Keratinocyte (primary cell): ENCODE data around the gene L3MBTL4. TPM values are rescaled to one million over a fixed set of nuclear protein-coding genes. Genes with fewer than 3 reads are reported as not detected.

Experiments used
- DNase-seq: peaks from one replicate; pipeline ENCODE4 v3.0.0-alpha.2; 2011; ENCODE audit warnings: low read depth, missing footprints, low spot score
- FAIRE-seq: peaks from 2 replicates; lab custom pipeline; 2011; peaks lifted over from hg19 to GRCh38; lab: Jason Lieb, UNC
- H2AFZ ChIP-seq: 2 replicates; pipeline ENCODE4 v1.6.0; 2012; ENCODE audit warnings: low read length, control low read depth, inconsistent platforms; ENCODE audit not compliant: control insufficient read depth
- H3K27ac ChIP-seq: 2 replicates; pipeline ENCODE4 v1.5.1; 2011; ENCODE audit warnings: low read length; ENCODE audit not compliant: control insufficient read depth, insufficient read depth
- H3K27me3 ChIP-seq: 3 replicates; pipeline ENCODE4 v1.6.0; 2011; ENCODE audit warnings: low read length; ENCODE audit not compliant: control insufficient read depth, insufficient read depth; ENCODE audit errors: extremely low read depth
- H3K36me3 ChIP-seq, 2 experiments: 2 replicates in 1 of 2; 3 replicates in 1 of 2; pipeline ENCODE4 v1.5.1; 2011; ENCODE audit warnings: low read length in 2 of 2, mild to moderate bottlenecking in 1 of 2; ENCODE audit not compliant: control insufficient read depth in 2 of 2, insufficient read depth in 2 of 2; ENCODE audit errors: extremely low read depth in 1 of 2
- H3K4me1 ChIP-seq: 3 replicates; pipeline ENCODE4 v1.5.1; 2011; ENCODE audit warnings: low read length; ENCODE audit not compliant: control insufficient read depth, insufficient read depth; ENCODE audit errors: extremely low read depth
- H3K4me2 ChIP-seq: 3 replicates; pipeline ENCODE4 v1.6.0; 2011; ENCODE audit warnings: low read depth, low read length; ENCODE audit not compliant: control insufficient read depth, insufficient read depth; ENCODE audit errors: extremely low read depth
- H3K4me3 ChIP-seq, 3 experiments: fragments of 200-600 bp in 1 of 3; sonication (generic) in 1 of 3; 2 replicates in 2 of 3; 3 replicates in 1 of 3; pipeline ENCODE4 v1.5.1; 2011 to 2016; ENCODE audit warnings: low read length in 3 of 3, mild to moderate bottlenecking in 3 of 3, control low read depth in 2 of 3, inconsistent platforms in 1 of 3, low read depth in 1 of 3, mixed read lengths in 1 of 3, mixed run types in 1 of 3, moderate library complexity in 1 of 3; ENCODE audit not compliant: control insufficient read depth in 2 of 3, insufficient read depth in 2 of 3; ENCODE audit errors: extremely low read depth in 1 of 3
- H3K79me2 ChIP-seq: 2 replicates; pipeline ENCODE4 v1.6.0; 2012; ENCODE audit warnings: low read length; ENCODE audit not compliant: control insufficient read depth, insufficient read depth
- H3K9ac ChIP-seq: 3 replicates; pipeline ENCODE4 v1.6.0; 2011; ENCODE audit warnings: low read length; ENCODE audit not compliant: control insufficient read depth, insufficient read depth; ENCODE audit errors: extremely low read depth
- H3K9me1 ChIP-seq: 3 replicates; pipeline ENCODE4 v1.6.0; 2011; ENCODE audit warnings: low read length; ENCODE audit not compliant: control insufficient read depth, insufficient read depth; ENCODE audit errors: extremely low read depth
- H3K9me3 ChIP-seq: 2 replicates; pipeline ENCODE4 v1.5.1; 2012; ENCODE audit warnings: low read depth, low read length; ENCODE audit not compliant: control insufficient read depth
- H4K20me1 ChIP-seq: 3 replicates; pipeline ENCODE4 v1.6.0; 2011; ENCODE audit warnings: low read length; ENCODE audit not compliant: control insufficient read depth, insufficient read depth; ENCODE audit errors: extremely low read depth
- EZH2 ChIP-seq: IDR thresholded peaks from one replicate; pipeline ENCODE4 v1.6.1; 2012; ENCODE audit warnings: inconsistent platforms, mild to moderate bottlenecking, low read length, moderate library complexity
- dilution Hi-C: fragments of 300-500 bp; cut with MboI; formaldehyde crosslinking; loops from one replicate; pipeline ENCODE4 v1.7.0; 2020; ENCODE audit warnings: low sequenced_read_pairs; ENCODE audit not compliant: extremely low pct_ligation_motif_present
- polyA plus RNA-seq, 5 experiments: library from polyadenylated mRNA; depleted of rRNA in 3 of 5; stranded (reverse) in 3 of 5; stranded (forward) in 1 of 5; unstranded in 1 of 5; fragments of >200 nt; gene quantifications; 1 replicate in 1 of 5; 2 replicates in 3 of 5; 3 replicates in 1 of 5; pipeline versions ENCODE4 v1.2.1 to v1.2.3, GENCODE V29; 2011 to 2012; ENCODE audit warnings: missing spikeins in 2 of 5, low read depth in 1 of 5, low replicate concordance in 1 of 5
- TF ChIP-seq, protein P1 (sequence below), 3 experiments: IDR thresholded peaks in 1 of 3; conservative IDR thresholded peaks in 1 of 3; optimal IDR thresholded peaks in 1 of 3; 2 replicates in 2 of 3; 3 replicates in 1 of 3; pipeline versions ENCODE3 to v1.5.1; 2011; ENCODE audit warnings: low read length in 3 of 3, mild to moderate bottlenecking in 3 of 3, moderate library complexity in 2 of 3, control low read depth in 1 of 3, inconsistent platforms in 1 of 3; ENCODE audit not compliant: insufficient read depth in 2 of 3; ENCODE audit errors: extremely low read depth in 1 of 3

L3MBTL4 gene
- polyA plus RNA-seq, 1 donor (not counting 4 experiments of a cell fraction or from before 2014, with no cell fraction given): 0.17 TPM

- H2AFZ ChIP-seq: no peak overlapping the region
- dilution Hi-C loops: no loop called here
- H3K4me2 ChIP-seq: no peak overlapping the region
- H3K36me3 ChIP-seq: no peaks in the 10 kb centered on the region
- TF ChIP-seq EZH2: no peak
- TF ChIP-seq, protein P1, sequence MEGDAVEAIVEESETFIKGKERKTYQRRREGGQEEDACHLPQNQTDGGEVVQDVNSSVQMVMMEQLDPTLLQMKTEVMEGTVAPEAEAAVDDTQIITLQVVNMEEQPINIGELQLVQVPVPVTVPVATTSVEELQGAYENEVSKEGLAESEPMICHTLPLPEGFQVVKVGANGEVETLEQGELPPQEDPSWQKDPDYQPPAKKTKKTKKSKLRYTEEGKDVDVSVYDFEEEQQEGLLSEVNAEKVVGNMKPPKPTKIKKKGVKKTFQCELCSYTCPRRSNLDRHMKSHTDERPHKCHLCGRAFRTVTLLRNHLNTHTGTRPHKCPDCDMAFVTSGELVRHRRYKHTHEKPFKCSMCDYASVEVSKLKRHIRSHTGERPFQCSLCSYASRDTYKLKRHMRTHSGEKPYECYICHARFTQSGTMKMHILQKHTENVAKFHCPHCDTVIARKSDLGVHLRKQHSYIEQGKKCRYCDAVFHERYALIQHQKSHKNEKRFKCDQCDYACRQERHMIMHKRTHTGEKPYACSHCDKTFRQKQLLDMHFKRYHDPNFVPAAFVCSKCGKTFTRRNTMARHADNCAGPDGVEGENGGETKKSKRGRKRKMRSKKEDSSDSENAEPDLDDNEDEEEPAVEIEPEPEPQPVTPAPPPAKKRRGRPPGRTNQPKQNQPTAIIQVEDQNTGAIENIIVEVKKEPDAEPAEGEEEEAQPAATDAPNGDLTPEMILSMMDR (optimal IDR thresholded peaks at IDR 0.05 in 1 of 3, IDR thresholded peaks at IDR 0.05 in 1 of 3, conservative IDR thresholded peaks at IDR 0.05 in 1 of 3; ENCODE audit: extremely low read depth in 1 of 3, insufficient read depth in 2 of 3, low read length in 3 of 3): no peak
- H3K4me3 ChIP-seq: no peak overlapping the region
- H3K9me1 ChIP-seq: no peaks in the 10 kb centered on the region
- no peak overlapping the region for H3K27ac ChIP-seq
- no peak overlapping the region for H3K9ac ChIP-seq
- no peak for DNase-seq
- H3K79me2 ChIP-seq: no peaks in the 10 kb centered on the region
- no peaks in the 10 kb centered on the region for H3K27me3 ChIP-seq
- FAIRE-seq: no peak
- no peaks in the 10 kb centered on the region for H4K20me1 ChIP-seq
- no peaks in the 10 kb centered on the region for H3K4me1 ChIP-seq
- H3K9me3 ChIP-seq: no peaks in the 10 kb centered on the region
These were observed 49.3 kb downstream of the L3MBTL4 start for GRCh38 chr18:6365385-6365784.

GRCh38 chr18:6363216-6363615 lies 51.5 kb downstream of the L3MBTL4 start:
- Histone ChIP-seq H3K27ac (no peak overlapping the region), H3K27me3 (no peaks in the 10 kb centered on the region), H3K9me3 (no peaks in the 10 kb centered on the region), H3K36me3 (no peaks in the 10 kb centered on the region), H3K9ac (no peak overlapping the region), H3K4me2 (no peak overlapping the region), H3K79me2 (no peaks in the 10 kb centered on the region), H3K4me1 (no peaks in the 10 kb centered on the region), H4K20me1 (no peaks in the 10 kb centered on the region), H3K9me1 (no peaks in the 10 kb centered on the region), H3K4me3 (no peak overlapping the region), H2AFZ (no peak overlapping the region)
- DNase-seq (no peak), FAIRE-seq (no peak)
- dilution Hi-C loops: no loop called here
- TF ChIP-seq, protein P1 (optimal IDR thresholded peaks at IDR 0.05 in 1 of 3, IDR thresholded peaks at IDR 0.05 in 1 of 3, conservative IDR thresholded peaks at IDR 0.05 in 1 of 3; ENCODE audit: extremely low read depth in 1 of 3, insufficient read depth in 2 of 3, low read length in 3 of 3): no peak
- no peak for TF ChIP-seq EZH2
